Activated T-cell treated with anti-CD3 and anti-CD28 coated beads, Interleukin-2, amount 50 U/mL, for 4 hours (primary cell): ENCODE data around the gene TRIM61. TPM values are rescaled to one million over a fixed set of nuclear protein-coding genes. Genes with fewer than 3 reads are reported as not detected.
A peak's percentile ranks its signal among the peaks of the same experiment; 100 is the strongest.
"Not testable (repeated sequence)": the region's sequence is repeated elsewhere in the genome, so short reads cannot be mapped to it uniquely, and the experiment has no call there.

ENCODE experiments used
- ATAC-seq, 2 donors: fragments of 200-7000 bp; cut with Tn5 transposase; one replicate each; pipeline ENCODE4 v1.10.0; 2021
- DNase-seq: peaks from one replicate; pipeline ENCODE4 v3.0.0-alpha.2; 2020
- H3K27me3 Mint-ChIP-seq: one replicate; pipeline ENCODE4 v1.8.0; 2021; ENCODE audit warnings: low read depth, mixed read lengths
- H3K36me3 Mint-ChIP-seq: one replicate; pipeline ENCODE4 v1.8.0; 2022; ENCODE audit warnings: mixed read lengths; ENCODE audit not compliant: insufficient read depth
- H3K4me1 Mint-ChIP-seq: one replicate; pipeline ENCODE4 v1.8.0; 2021; ENCODE audit warnings: low read depth, mixed read lengths
- H3K4me3 Mint-ChIP-seq: one replicate; pipeline ENCODE4 v1.8.0; 2021; ENCODE audit warnings: mild to moderate bottlenecking, moderate library complexity, mixed read lengths
- H3K9me3 Mint-ChIP-seq: one replicate; pipeline ENCODE4 v1.8.0; 2021; ENCODE audit warnings: mixed read lengths
- total RNA-seq, 3 donors: library from RNA; stranded (reverse); gene quantifications; one replicate each; pipeline ENCODE4 v1.2.1, GENCODE V29; 2021

Gene TRIM61
- total RNA-seq, 3 donors from 2014 or later, result 1.1 to 2.3 (median 1.2) TPM

DNA sequence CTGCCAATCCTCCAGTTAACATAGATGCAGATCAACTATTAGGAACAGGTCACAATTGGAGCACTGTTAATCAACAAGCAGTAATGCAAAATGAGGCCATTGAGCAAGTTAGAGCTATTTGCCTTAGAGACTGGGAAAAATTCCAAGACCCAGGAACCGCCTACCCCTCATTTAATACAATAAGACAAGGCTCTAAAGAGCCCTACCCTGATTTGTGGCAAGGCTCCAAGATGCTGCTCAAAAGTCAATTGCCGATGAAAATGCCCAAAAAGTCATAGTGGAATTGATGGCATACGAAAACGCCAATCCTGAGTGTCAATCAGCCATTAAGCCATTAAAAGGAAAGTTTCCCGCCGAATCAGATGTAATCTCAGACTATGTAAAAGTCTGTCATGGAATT lies 20.5 kb upstream of the TRIM61 start:
- no peak overlapping the region for H3K4me3 Mint-ChIP-seq
- H3K4me1 Mint-ChIP-seq, result no peaks in the 10 kb centered on the region
- ATAC-seq, result no peak

DNA sequence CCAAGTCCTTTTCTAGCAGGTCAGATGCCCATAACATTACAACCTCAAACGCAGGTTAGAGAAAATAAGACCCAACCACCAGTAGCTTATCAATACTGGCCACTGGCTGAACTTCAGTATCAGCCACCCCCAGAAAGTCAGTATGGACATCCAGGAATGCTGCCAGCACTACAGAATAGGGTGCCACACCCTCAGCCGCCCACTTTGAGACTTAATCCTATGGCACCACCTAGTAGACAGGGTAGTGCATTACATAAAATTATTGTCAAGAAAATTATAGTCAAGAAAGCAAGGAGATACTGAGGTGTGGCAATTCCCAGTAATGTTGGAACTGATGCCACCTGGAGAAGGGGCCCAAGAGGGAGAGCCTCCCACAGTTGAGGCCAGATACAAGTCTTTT lies 19.9 kb upstream of the TRIM61 start:
- ATAC-seq (no peak), DNase-seq (no peak)
- no peaks in the 10 kb centered on the region for H3K36me3 Mint-ChIP-seq
- peaks cover 4% of the 10 kb centered on the region for H3K27me3 Mint-ChIP-seq
- no peak overlapping the region for H3K4me3 Mint-ChIP-seq
- no peaks in the 10 kb centered on the region for H3K4me1 Mint-ChIP-seq
- H3K9me3 Mint-ChIP-seq, result no peaks in the 10 kb centered on the region

More for the DNA sequence above, 20.5 kb upstream of the TRIM61 start:
- Mint-ChIP-seq H3K36me3 (no peaks in the 10 kb centered on the region), H3K9me3 (no peaks in the 10 kb centered on the region), H3K27me3 (peaks cover 4% of the 10 kb centered on the region)
- no peak for DNase-seq

DNA sequence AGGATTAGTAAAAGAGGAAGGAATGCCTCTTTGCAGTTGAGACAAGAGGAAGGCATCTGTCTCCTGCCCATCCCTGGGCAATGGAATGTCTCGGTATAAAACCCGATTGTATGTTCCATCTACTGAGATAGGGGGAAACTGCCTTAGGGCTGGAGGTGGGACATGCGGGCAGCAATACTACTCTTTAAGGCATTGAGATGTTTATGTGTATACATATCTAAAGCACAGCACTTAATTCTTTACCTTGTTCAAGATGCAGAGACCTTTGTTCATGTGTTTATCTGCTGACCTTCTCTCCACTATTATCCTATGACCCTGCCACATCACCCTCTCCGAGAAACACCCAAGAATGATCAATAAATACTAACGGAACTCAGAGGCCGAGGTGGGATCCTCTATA lies 18.7 kb upstream of the TRIM61 start:
- not testable (repeated sequence) for H3K27me3 Mint-ChIP-seq

DNA sequence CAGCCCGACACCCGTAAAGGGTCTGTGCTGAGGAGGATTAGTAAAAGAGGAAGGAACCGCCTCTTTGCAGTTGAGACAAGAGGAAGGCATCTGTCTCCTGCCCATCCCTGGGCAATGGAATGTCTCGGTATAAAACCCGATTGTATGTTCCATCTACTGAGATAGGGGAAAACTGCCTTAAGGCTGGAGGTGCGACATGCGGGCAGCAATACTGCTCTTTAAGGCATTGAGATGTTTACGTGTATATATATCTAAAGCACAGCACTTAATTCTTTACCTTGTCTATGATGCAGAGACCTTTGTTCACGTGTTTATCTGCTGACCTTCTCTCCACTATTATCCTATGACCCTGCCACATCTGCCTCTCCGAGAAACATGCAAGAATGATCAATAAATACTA lies 13.3 kb upstream of the TRIM61 start:
- not testable (repeated sequence) for H3K9me3 Mint-ChIP-seq, H3K4me3 Mint-ChIP-seq, H3K27me3 Mint-ChIP-seq, DNase-seq, ATAC-seq, H3K36me3 Mint-ChIP-seq, H3K4me1 Mint-ChIP-seq

More for the DNA sequence above, 18.7 kb upstream of the TRIM61 start:
- H3K36me3 Mint-ChIP-seq, H3K9me3 Mint-ChIP-seq, DNase-seq, ATAC-seq, H3K4me3 Mint-ChIP-seq, H3K4me1 Mint-ChIP-seq: not testable (repeated sequence)

DNA sequence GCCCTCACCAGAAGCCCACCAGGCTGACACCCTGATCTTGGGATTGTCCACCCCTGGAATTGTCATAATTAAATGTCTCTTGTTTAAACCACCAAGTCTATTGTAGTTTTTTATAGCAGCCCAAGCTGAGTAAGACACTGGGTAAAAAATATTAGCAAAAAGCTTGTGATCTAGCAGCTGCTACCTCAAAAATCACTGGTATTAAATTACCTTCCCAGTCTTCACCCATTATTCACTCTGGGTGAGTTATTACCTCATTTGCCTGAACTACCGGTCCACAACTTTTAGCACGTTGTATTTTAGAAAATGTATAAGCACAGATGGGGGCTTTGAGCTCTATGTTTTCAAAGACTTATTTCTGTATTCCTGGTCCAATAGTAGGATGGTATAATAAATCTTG lies 12.0 kb upstream of the TRIM61 start:
- Mint-ChIP-seq H3K27me3 (peaks cover 1% of the 10 kb centered on the region), H3K4me1 (no peaks in the 10 kb centered on the region), H3K36me3 (no peaks in the 10 kb centered on the region), H3K4me3 (no peak overlapping the region), H3K9me3 (no peaks in the 10 kb centered on the region)
- ATAC-seq, result no peak
- no peak for DNase-seq

DNA sequence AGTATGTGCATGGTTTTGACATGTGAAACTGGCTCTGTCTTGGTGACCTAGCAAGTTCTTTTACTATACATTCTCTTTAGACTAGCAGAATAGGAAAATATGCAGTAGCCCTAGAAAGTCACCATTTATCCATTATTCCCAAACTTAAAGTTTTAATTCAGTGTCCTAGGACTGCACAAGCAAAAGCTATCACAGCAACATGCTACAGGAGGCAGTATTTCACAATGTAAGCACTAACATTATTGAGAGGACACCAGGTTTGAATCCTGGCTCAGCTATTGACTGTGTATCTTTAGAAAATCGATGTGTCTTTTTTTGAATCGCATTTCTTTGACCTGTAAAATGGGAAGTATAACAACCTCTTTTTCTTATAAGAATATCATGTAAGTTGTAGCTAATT lies 5.5 kb downstream of the TRIM61 start:
- not testable (repeated sequence) for ATAC-seq, H3K27me3 Mint-ChIP-seq, DNase-seq, H3K9me3 Mint-ChIP-seq, H3K36me3 Mint-ChIP-seq, H3K4me3 Mint-ChIP-seq, H3K4me1 Mint-ChIP-seq

DNA sequence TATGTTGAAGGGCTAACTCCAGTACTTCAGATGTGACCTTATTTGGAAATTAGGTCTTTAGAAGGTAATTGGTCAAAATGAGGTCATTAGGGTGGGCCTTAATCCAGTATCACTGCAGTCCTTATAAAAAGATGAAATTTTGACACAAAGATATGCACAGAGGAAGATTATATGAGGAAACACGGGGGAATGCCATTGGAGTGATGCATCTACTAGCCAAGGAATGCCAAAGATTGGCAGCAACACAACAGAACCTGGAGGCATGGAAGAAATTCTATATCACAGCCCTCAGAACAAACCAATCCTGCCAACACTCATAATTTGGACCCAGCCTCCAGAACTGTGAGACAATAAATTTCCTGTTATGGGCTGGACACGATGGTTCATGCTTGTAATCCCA lies 17.6 kb downstream of the TRIM61 start:
- H3K27me3 Mint-ChIP-seq, result no peaks in the 10 kb centered on the region

DNA sequence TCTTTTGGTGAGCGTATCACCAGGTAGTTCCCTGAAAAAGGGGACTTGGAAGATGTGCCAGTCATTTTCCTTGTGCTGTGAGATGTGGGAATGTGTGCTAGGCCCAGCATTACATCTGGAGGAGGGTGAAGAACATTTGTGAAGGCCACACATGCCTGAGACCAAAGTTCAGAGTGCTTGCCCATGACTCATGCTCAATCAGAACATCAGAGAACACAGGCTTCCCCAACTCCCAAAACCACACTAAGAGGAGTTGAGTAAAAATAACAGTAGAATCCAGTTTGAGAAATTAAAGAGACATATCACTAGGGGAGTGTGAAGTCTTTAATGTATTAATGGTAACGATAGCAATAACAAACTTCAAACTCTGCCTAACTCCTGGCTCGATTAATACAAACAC lies 18.0 kb downstream of the TRIM61 start:
- not testable (repeated sequence) for H3K36me3 Mint-ChIP-seq, H3K27me3 Mint-ChIP-seq, H3K4me3 Mint-ChIP-seq, ATAC-seq, DNase-seq
- H3K9me3 Mint-ChIP-seq, result peaks cover 15% of the 10 kb centered on the region
- peaks cover 18% of the 10 kb centered on the region for H3K4me1 Mint-ChIP-seq

More for the DNA sequence above, 17.6 kb downstream of the TRIM61 start:
- H3K9me3 Mint-ChIP-seq, result peaks cover 15% of the 10 kb centered on the region
- peaks cover 18% of the 10 kb centered on the region for H3K4me1 Mint-ChIP-seq
- ATAC-seq (no peak), DNase-seq (no peak)
- H3K36me3 Mint-ChIP-seq, result peaks cover 8% of the 10 kb centered on the region
- no peak overlapping the region for H3K4me3 Mint-ChIP-seq

DNA sequence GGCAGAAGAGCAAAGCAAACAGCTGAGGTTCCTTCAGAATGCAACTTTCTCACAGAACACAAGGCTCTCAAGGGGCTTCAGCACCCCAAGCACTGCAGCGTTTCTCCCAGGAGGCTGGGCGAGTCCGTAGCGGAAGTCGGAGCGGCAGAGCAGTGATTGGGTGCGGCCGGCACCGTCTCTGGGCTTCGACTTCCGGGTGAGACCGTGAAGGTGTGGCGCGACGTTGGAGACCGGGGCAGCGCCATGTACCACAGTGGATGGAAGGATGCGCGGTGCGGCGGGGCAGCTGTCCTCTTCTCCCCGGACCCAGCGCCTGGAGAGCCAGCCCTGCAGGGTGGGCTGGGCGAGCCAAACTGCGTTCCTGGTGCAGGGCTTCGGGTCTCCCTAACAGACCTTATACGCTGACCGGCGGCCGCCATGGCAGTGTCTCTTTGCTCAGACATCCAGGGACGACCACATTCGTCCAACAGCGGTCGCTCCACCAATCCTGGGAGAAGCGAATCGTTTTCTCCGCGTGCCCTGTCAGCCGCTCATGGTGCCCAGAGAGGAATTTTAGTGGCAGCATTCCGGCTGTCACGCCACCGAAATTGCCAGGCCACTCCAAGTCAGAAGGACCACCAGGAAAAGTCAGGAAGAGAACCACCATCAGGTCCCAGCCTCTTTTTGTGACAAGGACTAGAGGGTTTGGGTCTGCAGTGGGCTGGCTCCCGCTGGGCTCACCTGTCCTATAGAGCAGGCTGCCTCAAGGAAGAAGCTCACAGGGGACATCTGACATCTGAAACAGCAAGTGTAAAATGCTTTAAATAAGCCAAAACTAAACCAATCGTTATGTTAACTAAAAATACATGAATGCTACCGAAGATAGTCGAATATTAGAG lies 20.5 kb downstream of the TRIM61 start:
- ATAC-seq (peak; percentile 100), DNase-seq (peak; percentile 66)
- Mint-ChIP-seq H3K27me3 (peaks cover 8% of the 10 kb centered on the region), H3K36me3 (peaks cover 8% of the 10 kb centered on the region), H3K4me3 (peak overlapping the region; percentile 90), H3K9me3 (peaks cover 15% of the 10 kb centered on the region), H3K4me1 (peaks cover 18% of the 10 kb centered on the region)

DNA sequence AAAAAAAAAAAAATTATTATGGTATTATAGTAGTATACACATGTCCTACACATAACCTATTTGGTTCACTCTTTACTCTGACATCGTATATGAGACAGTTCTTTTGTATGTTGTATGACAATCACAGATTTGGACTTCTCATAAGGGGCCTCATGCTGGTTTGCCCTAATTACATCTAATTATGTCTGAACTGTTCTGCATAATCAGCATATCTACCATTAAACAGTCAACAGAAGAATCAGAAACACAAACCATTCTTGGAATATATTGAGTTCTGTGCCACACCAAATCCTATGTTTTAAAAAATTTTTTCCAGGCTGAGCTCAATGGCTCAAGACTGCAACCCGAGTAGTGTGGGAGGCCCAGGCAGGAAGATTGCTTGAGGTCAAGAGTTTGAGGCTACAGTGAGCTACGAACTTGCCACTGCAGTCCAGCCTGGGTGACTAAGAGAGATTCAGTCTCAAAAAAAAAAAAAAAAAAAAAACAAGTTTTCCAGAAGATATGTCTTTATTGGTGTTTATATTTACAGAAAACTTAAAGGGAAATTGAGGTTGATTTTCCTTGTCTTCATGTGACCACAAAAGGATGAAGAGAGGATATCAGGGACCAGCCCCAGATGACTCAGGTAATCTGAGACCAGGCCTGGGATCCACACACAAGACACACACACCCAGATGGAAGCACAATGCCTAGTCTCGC lies 22.2 kb downstream of the TRIM61 start:
- H3K4me3 Mint-ChIP-seq, result peak overlapping the region; percentile 64
- DNase-seq (no peak), ATAC-seq (no peak)
- peaks cover 16% of the 10 kb centered on the region for H3K27me3 Mint-ChIP-seq
- H3K36me3 Mint-ChIP-seq, result peaks cover 8% of the 10 kb centered on the region
- H3K9me3 Mint-ChIP-seq, result peaks cover 15% of the 10 kb centered on the region
- peaks cover 18% of the 10 kb centered on the region for H3K4me1 Mint-ChIP-seq

DNA sequence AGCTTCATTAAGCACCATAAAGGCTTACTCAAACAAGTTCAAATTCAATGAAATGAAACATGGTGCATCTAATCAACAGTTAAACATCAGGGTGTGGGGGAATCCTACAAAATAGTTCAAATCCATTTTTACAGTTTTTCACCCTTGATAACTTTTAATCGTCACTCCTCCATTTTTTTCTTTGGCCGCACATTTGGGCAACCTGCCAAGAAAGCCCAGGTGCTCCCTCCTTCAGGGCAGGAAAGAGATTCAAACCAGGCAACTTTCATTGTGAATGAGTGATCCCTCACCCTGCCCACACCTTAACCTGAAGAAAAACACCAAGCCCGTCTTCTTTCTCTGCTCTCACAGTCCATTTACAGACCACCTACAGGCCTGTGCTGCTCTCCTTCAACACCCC lies 24.9 kb downstream of the TRIM61 start:
- H3K4me1 Mint-ChIP-seq, result peaks cover 14% of the 10 kb centered on the region
- H3K9me3 Mint-ChIP-seq, result peaks cover 4% of the 10 kb centered on the region
- ATAC-seq (no peak), DNase-seq (no peak)
- H3K36me3 Mint-ChIP-seq, result no peaks in the 10 kb centered on the region
- peaks cover 27% of the 10 kb centered on the region for H3K27me3 Mint-ChIP-seq
- no peak overlapping the region for H3K4me3 Mint-ChIP-seq

DNA sequence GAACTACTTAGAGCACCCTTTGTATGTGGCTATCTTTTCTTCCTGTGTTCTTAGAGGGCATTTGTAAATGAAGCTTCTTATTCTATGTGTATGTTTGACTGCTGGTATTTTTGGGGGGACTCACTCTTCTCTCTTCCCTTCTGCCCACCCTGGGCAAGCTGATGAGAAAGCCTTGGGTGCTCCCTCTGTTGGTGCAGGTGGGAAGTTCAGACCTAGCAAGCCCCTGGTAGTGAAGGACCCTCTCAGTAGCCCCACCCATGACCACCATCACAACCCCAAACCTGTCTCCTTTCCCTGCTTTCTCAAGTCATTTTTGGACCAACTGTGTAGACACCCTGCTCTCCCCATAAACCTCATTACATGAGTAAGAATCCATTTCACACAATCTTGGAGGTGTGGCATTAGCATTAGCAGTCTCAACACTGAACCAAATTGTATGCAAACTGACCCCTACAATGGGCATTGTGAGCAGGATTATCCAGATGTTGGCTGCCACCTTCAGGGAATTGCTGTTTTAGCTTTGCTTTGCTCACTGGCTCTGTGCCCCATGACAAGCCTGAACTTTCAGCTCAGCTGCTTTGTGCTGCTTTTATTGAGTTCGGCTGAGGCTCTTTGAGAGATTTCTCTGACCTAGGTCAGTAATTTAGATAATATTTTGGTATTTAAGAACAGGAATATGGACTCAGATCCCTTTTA lies 27.9 kb downstream of the TRIM61 start:
- Mint-ChIP-seq H3K27me3 (peaks cover 36% of the 10 kb centered on the region), H3K4me3 (no peak overlapping the region), H3K9me3 (no peaks in the 10 kb centered on the region), H3K36me3 (no peaks in the 10 kb centered on the region), H3K4me1 (no peaks in the 10 kb centered on the region)
- ATAC-seq (no peak), DNase-seq (no peak)

DNA sequence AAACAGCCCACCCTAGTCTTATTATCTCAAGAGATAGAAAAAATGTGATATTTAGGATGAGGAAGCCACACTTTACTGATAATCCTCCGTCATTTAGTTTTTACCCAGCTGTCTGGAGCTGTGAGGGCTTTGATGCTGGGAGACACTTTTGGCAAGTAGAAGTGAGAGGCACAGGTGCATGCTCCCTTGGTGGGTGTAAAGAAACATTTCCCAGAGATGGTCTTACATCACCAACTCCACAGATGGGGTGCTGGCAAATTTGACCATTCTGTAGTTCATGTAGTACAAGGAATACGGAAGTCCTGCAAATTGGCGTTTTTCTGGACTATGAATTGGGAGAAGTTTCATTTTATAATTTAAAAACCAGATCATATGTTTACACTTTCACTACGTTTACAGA lies 28.5 kb downstream of the TRIM61 start:
- no peak for DNase-seq
- Mint-ChIP-seq H3K4me3 (no peak overlapping the region), H3K9me3 (no peaks in the 10 kb centered on the region), H3K27me3 (peaks cover 36% of the 10 kb centered on the region), H3K36me3 (no peaks in the 10 kb centered on the region), H3K4me1 (no peaks in the 10 kb centered on the region)
- no peak for ATAC-seq

DNA sequence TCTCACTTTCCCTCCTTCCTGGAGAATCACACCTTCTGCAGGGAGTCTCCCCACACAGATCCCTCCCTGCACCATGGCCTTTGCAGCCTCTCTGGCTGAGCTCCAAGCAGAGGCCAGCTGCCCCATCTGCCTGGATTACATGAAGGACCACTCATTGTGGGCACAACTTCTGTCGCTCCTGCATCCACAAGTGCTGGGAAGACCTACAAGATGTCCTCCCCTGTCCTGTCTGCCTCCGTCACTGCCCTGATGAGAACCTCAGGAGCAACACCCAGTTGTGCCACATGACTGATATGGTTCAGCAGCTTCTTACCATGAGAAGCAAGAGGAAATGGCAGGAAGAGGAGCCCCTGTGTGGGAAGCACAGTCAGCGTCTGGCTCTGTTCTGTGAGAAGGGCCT lies 29.5 kb downstream of the TRIM61 start:
- H3K4me3 Mint-ChIP-seq, H3K9me3 Mint-ChIP-seq, ATAC-seq, H3K36me3 Mint-ChIP-seq, H3K4me1 Mint-ChIP-seq, DNase-seq: not testable (repeated sequence)
- H3K27me3 Mint-ChIP-seq, result peaks cover 34% of the 10 kb centered on the region
